Umbilical cord (tissue), 2 donors: ENCODE data around the gene SLC35F1. TPM values are rescaled to one million over a fixed set of nuclear protein-coding genes. Genes with fewer than 3 reads are reported as not detected.
"Not testable (repeated sequence)": the region's sequence is repeated elsewhere in the genome, so short reads cannot be mapped to it uniquely, and the experiment has no call there.

ENCODE experiments used
- DNase-seq: peaks from one replicate; pipeline ENCODE4 v3.0.0-alpha.2; 2015; ENCODE audit warnings: low spot score
- total RNA-seq: library from RNA; depleted of rRNA; stranded (reverse); fragments of >200 nt; gene quantifications from one replicate; pipeline ENCODE4 v1.2.3, GENCODE V29; 2014; ENCODE audit warnings: low replicate concordance; ENCODE audit not compliant: insufficient read depth

The SLC35F1 gene
- 2.2 TPM for total RNA-seq

DNA sequence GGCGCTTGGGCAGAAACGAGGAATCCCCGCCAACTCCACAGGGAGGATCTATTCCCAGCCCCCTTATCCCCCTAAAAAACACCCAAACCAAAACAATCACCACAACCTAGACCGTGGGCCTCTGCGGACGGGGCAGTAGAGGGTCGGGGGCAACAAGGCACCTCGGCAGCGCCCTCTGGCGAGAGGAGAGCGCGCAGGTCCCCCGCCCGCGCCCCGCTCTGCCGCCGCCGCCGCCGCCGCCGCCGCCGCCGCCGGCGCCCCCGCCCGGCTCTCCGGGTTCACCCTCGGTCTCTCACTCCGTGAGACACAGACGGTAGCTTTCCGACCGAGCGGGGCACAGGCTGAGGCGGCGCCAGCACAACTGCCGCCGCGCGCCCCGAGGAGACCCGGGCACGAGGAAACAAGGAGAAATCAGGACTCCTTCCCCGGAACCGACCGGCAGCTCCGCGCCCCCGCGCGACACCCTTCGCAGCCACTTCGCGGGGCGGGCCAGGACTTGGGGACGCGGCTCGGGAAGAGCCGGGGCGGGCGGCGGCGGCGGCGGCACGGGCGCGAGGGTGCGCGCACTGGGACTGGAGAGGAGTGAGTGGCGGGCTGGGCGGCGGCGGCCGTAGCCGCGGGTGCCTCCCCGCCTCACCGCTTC, at the start of gene SLC35F1:
Gene SLC35F1 (plus strand): TSS at position 307 of the 643 bp plus-strand sequence.
- peak; percentile 5 for DNase-seq

DNA sequence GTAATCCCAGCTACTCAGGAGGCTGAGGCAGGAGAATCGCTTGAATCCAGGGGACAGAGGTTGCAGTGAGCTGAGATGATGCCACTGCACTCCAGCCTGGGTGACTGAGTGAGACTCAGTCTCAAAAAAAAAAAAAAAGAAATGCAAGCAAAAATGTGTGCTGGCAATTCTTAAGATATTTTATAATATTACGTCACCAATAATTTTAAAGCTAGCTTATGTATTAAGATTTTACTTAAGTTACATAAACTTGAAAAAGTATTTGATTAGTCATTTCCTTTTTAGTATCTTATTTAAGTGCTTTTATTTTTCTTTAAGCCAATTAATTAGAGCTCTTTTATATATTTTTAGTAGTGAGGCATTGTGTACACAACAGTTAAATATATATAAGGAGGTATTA, 48.5 kb upstream of the SLC35F1 start:
- not testable (repeated sequence) for DNase-seq

DNA sequence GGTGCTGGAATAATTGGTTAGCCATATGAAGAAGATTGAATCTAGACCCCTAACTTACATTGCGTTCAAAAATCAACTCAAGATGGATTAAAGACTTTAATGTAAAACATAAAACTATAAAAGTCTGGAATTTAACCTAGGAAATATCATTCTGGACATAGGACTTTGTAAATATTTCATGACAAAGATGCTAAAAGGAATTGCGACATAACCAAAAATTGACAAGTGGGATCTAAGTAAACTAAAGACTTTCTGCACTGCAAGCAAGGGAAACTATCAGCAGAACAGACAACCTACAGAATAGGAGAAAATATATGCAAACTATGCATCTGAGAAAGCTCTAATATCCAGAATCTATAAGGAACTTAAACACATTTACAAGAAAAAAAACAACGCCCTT, 45.5 kb upstream of the SLC35F1 start:
- DNase-seq = no peak

DNA sequence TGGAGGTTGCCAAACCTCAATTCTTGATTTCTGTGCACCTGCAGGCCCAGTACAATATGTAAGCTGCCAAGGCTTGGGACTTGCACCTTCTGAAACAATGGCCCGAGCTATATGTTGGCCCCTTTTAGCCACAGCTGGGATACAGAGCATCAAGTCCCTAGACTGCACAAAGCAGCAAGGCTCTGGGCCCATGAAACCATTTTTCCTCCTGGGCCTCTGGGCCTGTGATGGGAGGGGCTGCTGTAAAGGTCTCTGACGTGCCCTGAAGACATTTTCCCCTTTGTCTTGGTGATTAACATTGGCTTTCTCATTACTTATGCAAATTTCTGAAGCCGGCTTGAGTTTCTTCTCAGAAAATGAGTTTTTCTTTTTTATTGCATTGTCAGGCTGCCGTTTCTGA, 40.5 kb upstream of the SLC35F1 start:
- no peak for DNase-seq

DNA sequence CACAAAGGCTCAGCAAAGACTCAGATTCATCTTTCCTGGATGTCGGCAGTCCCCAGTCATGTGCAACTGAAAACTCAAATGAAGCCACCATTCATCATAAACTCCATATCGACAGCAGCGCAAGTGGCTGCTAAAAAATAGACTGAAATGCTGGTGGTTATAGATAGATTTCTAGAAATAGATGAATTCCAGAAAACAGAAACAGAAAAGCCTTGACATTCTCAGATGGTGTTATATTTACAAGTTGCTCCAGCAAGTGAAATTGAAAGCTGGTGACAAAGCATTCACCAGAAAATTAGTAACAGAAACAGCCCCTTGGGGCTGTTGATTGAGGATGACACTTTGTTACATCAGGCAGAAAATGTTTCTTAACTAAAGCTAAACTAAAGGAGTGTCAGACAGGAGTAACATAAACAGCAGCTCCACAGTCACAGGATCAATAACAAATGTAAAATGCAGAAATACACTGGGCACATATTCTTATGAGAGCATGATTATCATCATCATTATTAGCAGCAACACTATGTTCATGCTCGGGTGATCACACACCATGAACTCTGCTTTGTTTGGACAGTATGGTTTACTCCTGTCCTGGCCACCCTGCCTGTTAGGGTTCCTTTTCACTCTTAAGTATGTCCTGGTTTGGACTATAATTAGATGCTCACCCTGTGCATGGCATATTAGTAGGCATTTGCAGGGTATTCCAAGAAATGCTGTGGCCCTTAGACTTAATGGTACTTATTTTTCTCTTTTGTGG, 36.4 kb upstream of the SLC35F1 start:
- no peak for DNase-seq

DNA sequence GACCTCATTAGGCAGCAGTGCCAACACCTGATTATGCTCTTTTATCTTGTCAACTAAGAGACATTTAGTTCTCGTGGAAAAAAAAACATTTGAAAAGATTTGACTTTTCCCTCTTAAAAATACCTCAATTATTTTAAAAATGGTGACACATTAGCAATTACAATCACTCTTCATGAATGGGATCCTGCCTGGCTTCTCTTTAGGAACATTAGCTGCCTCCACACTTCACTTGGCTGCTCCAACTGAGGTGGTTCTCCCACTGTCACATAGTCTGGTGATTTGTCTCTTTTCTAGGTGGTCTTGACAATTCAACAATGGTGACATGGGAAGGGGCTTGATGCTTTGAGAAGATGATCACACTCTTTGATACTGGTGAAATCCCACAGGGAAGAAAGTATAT, 26.2 kb upstream of the SLC35F1 start:
- no peak for DNase-seq

DNA sequence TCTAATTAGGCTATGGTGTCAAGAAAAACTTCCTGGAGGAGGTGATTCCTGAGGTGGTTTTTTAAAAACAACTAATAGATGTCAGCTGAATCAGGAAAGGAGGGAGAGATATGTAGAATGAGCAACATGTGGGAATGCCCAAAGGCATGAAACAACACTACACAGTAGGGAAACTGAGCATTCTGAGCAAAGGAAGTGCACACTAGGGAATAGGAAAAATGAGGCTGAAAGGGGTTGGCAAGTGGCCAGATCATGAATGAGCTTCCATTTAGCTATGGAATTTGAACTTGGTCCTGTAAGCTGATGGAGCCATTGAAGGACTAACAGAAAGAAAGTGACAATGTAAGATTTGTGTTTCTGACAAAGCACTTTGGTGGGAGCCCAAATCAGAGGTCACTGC, 16.9 kb upstream of the SLC35F1 start:
- DNase-seq = no peak

DNA sequence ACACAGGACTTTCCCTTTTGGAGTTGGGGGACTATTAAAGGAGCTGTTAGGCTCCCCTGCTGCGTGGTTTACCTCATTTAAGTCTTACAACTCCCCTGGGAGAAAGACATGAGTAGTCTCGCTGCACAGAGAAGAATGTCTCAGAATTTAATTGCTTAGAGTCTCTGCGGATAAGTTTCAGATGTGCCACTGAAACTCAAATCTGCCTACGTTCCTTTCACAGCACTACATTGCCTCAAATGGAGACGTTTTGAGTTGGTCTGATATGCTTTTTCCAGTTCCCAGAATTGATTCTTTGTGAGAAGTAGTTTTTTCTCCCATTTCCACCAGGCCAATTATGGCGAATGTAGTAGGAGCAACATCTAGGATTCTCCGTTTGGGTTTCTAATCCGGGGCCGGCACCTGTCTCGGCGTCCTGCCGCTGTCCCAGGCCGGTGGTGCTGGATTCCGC, 532 bp upstream of the SLC35F1 start:
- DNase-seq = peak; percentile 26

DNA sequence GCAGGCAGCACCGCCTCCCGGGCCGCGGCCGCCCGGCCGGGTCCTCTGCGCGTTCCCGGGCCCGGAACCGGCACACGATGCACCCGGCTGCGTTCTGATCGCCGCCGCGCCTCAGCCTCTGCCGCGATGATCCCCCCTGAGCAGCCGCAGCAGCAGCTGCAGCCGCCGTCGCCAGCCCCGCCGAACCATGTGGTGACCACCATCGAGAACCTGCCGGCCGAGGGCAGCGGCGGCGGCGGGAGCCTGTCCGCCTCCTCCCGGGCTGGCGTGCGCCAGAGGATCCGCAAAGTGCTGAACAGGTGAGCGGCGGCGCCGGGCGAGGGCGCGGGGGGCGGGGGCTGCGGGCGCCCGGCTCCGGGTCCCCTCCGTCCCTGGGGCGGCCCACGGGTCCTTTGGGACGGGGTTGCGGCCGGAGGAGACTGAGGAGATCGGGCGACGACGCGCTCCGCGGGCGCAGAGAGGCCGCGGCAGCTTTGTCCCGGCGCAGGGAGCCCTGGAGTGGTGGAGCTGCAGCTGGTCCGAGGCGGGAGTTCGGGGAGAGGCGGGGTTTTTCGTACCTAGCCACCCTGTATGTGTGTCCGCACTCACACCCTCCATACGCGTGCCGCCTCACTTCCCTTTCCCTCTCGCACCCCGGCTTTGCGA, 659 bp downstream of the SLC35F1 start:
- no peak for DNase-seq

DNA sequence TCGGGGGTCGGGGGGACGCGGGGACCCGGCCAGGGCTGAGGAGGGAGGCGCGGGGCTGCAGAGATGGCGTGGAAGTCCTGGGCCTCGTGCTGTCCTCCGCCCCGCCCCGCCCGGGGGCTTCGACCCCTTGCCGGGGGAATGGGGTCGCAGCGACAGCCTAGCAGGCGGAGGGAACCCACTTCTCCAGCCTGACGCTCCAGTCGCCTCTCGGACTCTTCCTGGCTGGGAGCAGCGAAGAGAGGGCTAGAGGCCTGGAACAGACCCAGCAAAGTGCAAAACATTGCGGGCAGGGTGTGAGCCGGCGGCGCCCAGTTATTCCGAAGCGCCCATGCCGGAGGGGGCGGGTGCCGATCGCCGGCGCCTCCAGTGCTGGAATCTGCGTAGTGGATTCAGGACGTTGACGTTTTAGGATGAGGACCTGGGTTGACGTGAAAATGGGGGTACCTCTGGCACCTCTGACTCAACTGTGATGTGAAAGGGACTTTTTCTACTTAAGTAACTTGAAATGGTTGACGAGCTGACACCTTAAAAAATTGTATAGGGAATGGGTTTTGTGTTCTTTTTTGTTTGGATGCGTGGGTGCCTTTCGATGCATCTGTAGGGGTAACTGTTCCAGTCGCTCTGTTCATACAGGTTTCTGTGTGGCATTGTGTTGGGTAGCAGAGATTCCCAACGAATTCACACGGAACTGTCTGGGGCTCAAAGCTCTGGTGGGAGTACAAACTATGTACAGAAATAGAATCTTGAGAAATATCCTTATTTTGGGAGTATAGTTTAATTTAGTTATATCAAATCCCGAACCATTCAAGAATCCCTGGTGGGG, 1.4 kb downstream of the SLC35F1 start:
- no peak for DNase-seq

DNA sequence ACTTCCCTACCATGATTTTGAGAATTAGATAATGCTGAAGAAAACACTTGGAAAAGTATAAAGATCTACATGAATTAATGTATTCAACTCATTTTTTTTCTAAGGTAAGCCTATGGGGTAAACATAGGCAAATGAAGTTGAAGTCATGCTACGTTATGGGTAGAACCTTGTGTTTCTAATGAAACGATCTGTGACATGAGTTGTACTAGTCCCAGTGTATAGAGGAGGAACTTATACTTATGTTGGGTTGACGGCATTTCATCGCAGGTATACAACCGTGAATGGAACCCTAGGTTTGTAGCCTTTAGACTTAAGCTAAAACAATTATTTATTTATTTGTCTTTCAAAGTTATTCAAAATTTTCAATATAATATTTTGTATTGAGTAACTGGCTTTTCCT, 2.6 kb downstream of the SLC35F1 start:
- no peak for DNase-seq

DNA sequence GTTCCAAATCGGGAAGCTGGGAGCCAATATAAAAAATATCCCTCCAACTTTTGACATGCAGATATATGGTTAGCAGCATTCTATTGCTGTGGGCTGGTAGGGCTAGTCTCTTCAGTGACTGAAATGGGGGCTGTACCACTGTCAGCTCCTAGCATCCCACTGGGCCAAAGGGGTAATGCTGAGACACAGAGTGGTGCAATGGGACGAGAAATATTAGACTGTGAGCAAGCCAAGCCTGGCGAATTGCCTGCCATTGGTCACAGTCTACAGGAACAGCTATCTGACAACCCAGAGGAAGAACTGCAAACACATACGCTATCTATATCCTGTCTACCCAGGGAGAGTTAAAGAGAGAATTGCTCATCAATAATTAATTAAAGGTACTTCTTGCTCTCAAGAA, 3.5 kb downstream of the SLC35F1 start:
- no peak for DNase-seq

DNA sequence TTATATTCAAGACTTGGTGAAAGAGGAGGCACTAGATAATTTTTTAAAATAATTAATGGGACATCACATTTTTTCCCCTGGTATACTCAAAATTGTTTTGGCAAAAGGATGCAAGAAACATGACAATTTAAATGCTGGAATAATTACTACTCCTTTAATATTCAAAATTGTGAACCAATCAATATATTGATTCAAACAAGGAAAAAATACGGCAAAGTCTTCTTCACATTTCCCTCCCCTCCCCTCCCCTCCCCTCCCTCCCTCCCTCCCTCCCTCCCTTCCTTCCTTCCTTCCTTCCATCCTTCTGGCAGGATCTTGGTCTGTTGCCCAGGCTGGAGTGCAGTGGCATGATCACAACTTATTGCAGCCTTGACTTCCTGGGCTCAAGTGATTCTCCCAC, 4.1 kb downstream of the SLC35F1 start:
- DNase-seq = no peak

DNA sequence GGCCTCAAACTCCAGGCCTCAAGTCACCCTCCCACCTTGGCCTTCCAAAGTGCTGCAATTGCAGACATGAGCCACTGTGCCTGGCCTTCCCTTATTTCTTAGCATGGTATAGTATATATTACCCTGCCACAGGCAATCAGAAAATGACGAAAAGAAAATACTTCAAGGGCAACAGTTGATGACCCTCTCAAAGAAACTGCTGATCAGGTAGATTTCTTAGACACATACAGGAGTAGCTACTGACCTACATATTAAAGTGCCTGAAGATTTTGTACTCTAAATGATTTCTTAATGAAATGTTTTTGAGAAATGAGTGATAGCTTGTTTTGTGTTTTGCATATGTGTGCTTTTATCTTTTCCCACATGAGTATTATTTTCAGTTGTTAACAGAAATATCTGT, 4.6 kb downstream of the SLC35F1 start:
- no peak for DNase-seq

DNA sequence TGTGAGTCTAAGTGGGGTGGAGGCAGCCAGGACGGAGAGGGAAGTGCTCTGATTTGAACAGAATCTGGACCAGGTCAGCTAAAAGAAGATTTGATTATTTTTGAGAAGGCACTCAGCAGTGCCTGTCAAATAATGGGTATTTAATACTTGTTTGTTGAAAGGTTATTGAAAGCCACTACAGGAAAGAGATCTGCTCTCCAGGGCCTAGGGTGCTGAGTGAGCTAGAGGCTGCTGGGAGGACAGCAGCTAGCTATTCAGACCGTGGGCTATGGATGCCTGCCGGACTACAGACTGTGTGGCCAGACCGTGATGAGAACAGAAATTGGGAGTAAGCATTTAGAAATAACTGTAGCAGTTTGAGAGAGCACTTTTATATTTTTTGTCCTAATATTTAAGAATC, 8.8 kb downstream of the SLC35F1 start:
- no peak for DNase-seq

DNA sequence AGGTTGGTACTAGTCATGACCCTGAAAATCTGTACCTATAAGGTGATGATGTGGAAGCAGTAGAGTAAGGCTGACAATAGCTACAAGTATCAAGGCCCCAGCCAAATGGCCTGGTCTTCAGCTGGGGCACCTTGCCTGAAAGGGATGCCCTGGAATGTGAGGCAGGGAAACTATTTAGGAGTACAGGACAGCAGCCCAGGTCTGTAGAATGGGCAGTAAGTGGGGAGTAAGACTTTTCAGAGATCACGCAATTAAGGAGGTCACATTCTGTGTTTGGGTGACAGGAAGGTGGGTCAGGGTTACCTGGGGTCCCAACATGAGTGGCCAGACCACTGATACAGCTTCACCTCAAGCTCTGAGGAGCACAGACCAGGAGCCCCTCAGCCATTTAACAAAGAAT, 9.4 kb downstream of the SLC35F1 start:
- DNase-seq = no peak

DNA sequence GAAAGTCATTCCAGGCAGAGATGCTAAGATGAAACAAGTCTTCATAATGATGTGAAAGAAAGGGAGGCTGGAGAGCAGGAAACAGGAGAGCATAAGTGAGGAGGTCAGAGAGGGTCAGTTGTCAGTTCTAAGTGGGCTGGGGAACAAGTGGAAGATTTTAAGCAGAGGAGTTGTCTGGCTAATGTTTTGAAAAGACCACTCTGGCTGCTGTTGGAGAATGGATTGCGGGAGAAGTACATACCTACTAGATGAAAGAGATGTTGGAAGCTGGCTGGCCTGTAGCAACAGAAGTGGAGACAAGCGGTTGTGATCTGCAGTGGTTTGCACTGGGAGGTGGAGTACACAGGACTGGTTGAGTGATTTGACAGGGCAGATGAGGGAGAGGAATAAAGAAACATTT, 10.1 kb downstream of the SLC35F1 start:
- no peak for DNase-seq

DNA sequence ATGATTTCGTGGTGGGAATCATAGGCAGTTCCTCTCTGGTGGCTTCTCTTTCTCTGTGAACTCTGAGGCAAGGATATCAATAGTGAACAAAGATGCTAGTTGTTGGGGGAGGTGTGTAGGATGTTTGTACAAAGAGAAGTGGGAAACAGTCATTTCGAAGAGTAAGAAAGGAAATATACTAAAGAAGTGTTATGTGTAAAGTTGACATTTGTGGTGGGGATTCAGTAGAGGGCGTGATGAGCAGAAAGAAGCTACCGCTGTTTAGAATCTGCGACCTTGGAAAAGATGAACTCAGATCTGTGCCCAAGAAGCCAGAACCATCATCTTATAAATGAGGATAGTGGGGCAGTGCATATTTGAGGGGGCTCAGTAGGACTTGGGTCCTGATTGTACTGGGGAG, 11.4 kb downstream of the SLC35F1 start:
- DNase-seq = no peak

DNA sequence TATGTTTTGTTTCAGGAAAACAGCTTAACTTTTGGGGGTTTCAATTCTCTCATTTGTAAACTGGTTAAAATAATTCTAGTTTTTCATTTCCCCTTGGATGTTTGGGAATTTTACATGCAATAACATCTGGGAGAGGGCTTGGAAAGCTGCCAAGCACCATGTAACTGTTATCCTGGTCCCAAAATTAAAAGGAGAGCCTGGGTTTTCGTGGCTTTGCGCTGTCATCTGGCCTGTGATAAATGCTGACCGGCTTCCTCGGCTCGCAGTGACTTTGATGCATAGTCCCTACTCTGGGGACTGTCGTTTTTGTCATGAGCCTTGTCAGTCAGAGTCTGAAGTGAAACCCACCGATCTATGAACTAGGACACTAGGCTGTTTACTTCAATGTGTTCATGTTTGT, 12.2 kb downstream of the SLC35F1 start:
- DNase-seq = no peak

DNA sequence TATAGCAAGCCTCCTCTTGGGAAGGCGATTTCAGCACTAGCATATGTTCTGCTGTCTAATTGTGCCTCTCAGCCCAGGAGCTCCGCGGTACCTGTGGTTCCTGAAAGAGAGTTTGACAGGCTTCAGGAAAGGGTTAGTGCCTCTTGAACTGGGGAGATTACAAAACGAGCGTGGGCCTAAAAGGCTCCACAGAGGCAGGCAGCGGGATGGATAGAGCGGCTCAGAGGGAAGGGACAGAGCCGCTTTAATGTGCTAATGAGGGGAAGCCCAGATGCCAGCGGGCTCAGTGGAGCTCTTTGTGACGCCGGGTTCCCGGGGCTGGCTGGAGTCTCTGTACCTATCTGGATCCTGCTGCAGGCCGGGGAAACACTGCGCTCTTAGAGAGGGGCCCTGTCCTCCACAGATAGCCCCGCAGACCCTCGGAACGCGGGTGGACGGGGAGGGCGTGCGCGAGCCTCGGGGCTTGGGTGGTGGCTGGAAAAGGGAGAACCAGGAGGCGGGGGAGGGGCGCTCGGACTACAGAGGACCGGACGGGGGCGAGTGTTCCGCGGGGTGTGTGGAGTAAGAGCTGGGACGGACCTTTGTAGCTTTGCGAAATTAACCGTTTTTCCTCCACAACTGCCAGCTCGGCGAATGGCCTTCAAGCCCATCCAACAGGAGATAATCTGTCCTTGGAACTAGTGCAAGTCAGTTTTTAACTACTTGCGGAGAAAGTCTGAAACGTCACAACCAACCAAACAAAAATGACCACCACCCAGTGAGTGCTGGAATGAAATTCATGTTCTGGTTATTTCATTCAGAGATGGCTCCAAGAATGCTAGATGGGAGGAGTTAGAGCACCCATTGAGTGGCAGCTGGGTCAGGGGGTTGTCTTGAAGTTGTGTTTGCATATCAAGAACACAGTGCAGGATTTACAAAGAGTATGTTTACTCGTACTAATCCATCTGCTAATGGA, 13.0 kb downstream of the SLC35F1 start:
- DNase-seq = peak; percentile 2

DNA sequence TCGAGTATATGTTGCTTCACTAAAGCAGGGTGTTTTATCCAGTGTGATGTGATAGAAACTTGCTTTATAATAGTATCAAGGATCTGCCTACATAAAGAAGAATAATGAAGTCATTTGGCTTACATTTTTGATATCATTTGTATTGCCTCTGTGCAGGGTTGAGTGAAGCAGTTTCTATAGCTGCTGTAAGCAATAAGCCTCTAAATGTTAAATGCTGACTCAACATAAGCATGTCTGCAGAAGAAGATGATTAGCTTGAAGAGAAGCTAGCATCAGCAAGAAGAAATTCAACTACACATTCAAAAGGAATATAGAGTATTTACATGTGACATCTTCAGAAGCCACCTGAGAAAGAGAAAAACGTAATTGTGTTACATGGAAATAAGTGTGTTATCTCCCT, 17.6 kb downstream of the SLC35F1 start:
- no peak for DNase-seq
